ENCODE measurements around the gene LRRC47.

Gene LRRC47

DNA sequence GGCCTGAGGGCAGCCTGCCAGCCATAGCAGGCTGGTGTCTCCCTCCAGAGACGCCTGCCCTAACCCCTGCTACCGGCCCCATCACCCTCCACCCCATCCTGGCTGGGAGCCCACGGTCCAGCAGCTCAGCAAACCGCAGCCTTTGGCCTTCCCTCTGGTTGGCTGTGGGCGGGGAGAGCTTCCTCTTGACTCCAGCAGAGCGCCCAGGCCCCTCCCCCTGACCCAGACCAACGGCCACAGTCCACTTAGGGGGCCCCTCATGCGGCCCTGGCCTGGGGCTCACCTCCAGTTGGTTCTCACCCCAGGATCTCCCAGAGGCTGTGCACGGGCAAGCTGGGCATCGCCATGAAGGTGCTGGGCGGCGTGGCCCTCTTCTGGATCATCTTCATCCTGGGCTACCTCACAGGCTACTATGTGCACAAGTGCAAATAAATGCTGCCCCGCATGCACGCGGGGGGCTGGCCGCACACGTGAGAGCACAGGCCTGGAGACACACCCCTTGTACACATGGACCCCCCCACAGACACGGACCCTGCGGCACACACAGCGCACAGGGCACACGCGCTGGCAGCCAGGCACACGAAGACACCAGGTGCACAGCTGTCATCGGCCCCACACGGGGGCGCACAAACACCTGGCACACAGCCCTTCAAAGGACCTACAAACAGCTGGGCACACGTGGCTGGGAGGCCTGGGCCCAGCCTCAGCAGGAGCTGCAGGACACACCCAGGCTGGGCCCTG lies 20.6 kb downstream of the LRRC47 start:
- H3K79me2 ChIP-seq (ENCODE audit: control insufficient read depth, low read length): no peaks in the 10 kb centered on the region
- H3F3A ChIP-seq (ENCODE audit: control insufficient read depth, insufficient read depth): no peaks in the 10 kb centered on the region
- H3K4me2 ChIP-seq (ENCODE audit: low read length): peak overlapping the region; percentile 51
- H3K27ac ChIP-seq (ENCODE audit: low read depth, low read length): no peak overlapping the region
- H3K27me3 ChIP-seq (ENCODE audit: control insufficient read depth, low read length): peaks cover 17% of the 10 kb centered on the region
- H3K4me1 ChIP-seq (ENCODE audit: control insufficient read depth, low read length): peaks cover 28% of the 10 kb centered on the region
- no peak for TF ChIP-seq EZH2phosphoT487 (IDR thresholded peaks at IDR 0.05; ENCODE audit: borderline replicate concordance, low read length)
- TF ChIP-seq, protein P1, sequence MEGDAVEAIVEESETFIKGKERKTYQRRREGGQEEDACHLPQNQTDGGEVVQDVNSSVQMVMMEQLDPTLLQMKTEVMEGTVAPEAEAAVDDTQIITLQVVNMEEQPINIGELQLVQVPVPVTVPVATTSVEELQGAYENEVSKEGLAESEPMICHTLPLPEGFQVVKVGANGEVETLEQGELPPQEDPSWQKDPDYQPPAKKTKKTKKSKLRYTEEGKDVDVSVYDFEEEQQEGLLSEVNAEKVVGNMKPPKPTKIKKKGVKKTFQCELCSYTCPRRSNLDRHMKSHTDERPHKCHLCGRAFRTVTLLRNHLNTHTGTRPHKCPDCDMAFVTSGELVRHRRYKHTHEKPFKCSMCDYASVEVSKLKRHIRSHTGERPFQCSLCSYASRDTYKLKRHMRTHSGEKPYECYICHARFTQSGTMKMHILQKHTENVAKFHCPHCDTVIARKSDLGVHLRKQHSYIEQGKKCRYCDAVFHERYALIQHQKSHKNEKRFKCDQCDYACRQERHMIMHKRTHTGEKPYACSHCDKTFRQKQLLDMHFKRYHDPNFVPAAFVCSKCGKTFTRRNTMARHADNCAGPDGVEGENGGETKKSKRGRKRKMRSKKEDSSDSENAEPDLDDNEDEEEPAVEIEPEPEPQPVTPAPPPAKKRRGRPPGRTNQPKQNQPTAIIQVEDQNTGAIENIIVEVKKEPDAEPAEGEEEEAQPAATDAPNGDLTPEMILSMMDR (IDR thresholded peaks at IDR 0.05; ENCODE audit: low read depth, low read length, poor library complexity, severe bottlenecking): peak; percentile 86
- H3K9me3 ChIP-seq (ENCODE audit: control insufficient read depth, insufficient read depth, low read length): no peaks in the 10 kb centered on the region
- peaks cover 19% of the 10 kb centered on the region for H3K36me3 ChIP-seq (ENCODE audit: control insufficient read depth, low read length)
- H3K9me2 ChIP-seq (replicated peaks; ENCODE audit: control insufficient read depth, low read length): no peaks in the 10 kb centered on the region
- no peaks in the 10 kb centered on the region for H4K20me1 ChIP-seq (ENCODE audit: control insufficient read depth, insufficient read depth, low read depth, low read length)
- no peak overlapping the region for H3K4me3 ChIP-seq (ENCODE audit: low read length)

DNA sequence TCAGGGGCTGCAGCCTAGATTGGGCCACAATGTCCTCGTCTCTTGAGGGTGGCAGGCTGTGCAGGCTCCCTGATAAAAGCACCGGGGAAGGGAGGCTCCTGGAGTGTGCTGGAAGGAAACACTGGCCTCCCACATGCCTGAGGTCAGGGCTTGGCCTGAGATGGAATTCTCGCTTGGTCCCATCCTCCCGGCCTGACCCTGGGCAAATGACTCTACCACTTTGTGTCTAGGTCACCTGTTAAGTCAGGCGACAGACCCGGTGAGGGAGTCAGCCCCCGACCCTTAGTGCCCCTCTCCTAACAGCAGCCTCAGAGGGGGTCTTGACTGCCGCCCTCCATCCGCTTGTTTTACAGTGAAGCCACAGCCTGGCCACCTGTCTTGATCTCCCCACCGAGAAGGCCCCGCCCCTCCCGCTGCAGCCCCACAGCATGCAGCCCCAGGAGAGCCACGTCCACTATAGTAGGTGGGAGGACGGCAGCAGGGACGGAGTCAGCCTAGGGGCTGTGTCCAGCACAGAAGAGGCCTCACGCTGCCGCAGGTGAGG lies 21.3 kb downstream of the LRRC47 start:
- peaks cover 21% of the 10 kb centered on the region for H3K27me3 ChIP-seq (ENCODE audit: control insufficient read depth, low read length)
- no peaks in the 10 kb centered on the region for H3F3A ChIP-seq (ENCODE audit: control insufficient read depth, insufficient read depth)
- H3K36me3 ChIP-seq (ENCODE audit: control insufficient read depth, low read length): peaks cover 14% of the 10 kb centered on the region
- H4K20me1 ChIP-seq (ENCODE audit: control insufficient read depth, insufficient read depth, low read depth, low read length): no peaks in the 10 kb centered on the region
- H3K4me1 ChIP-seq (ENCODE audit: control insufficient read depth, low read length): peaks cover 28% of the 10 kb centered on the region
- peak overlapping the region; percentile 51; the same call in 1 of the 2 replicates for H3K4me2 ChIP-seq (ENCODE audit: low read length)
- no peak overlapping the region for H3K27ac ChIP-seq (ENCODE audit: low read depth, low read length)
- TF ChIP-seq EZH2phosphoT487 (IDR thresholded peaks at IDR 0.05; ENCODE audit: borderline replicate concordance, low read length): no peak
- TF ChIP-seq, protein P1 (IDR thresholded peaks at IDR 0.05; ENCODE audit: low read depth, low read length, poor library complexity, severe bottlenecking): no peak
- no peak overlapping the region for H3K4me3 ChIP-seq (ENCODE audit: low read length)
- H3K9me3 ChIP-seq (ENCODE audit: control insufficient read depth, insufficient read depth, low read length): no peaks in the 10 kb centered on the region
- H3K79me2 ChIP-seq (ENCODE audit: control insufficient read depth, low read length): no peaks in the 10 kb centered on the region
- no peaks in the 10 kb centered on the region for H3K9me2 ChIP-seq (replicated peaks; ENCODE audit: control insufficient read depth, low read length)

DNA sequence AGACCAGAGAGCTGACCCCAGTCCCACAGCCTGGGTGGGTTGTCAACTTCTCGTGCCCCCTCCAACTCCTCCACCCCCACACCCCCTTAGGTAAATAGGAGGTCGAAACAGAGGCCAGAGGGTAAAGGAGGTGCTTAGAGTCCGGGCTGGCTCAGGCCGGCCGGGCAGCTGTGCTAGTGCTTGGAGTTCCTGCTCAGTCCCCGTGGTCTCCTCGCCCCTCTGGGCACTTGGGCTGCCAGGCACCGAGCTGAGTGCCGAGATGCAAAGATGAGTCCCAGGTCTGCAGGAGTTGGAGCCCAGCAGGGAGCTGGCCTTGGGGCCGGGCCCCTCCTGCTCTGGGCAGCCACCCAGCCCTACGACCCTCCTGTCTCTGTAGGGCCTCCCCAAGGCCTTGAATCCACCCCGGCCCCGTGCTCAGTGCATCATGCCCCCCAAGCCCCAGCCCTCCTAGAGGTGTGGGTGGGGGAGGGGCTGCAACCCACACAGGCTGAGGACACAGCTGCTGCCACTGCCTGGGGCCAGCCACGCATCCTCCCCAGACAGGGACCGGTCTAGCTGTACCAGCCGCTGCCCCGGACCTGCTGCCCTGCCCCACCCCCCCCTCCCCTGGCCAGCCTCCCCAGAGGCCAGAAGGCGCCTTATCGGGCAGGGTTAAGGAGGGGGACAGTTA lies 21.9 kb downstream of the LRRC47 start:
- no peaks in the 10 kb centered on the region for H3F3A ChIP-seq (ENCODE audit: control insufficient read depth, insufficient read depth)
- no peaks in the 10 kb centered on the region for H3K9me2 ChIP-seq (replicated peaks; ENCODE audit: control insufficient read depth, low read length)
- H4K20me1 ChIP-seq (ENCODE audit: control insufficient read depth, insufficient read depth, low read depth, low read length): no peaks in the 10 kb centered on the region
- H3K9me3 ChIP-seq (ENCODE audit: control insufficient read depth, insufficient read depth, low read length): no peaks in the 10 kb centered on the region
- H3K4me3 ChIP-seq (ENCODE audit: low read length): no peak overlapping the region
- no peak for TF ChIP-seq EZH2phosphoT487 (IDR thresholded peaks at IDR 0.05; ENCODE audit: borderline replicate concordance, low read length)
- H3K4me2 ChIP-seq (ENCODE audit: low read length): no peak overlapping the region
- H3K27ac ChIP-seq (ENCODE audit: low read depth, low read length): no peak overlapping the region
- H3K27me3 ChIP-seq (ENCODE audit: control insufficient read depth, low read length): peaks cover 21% of the 10 kb centered on the region
- H3K4me1 ChIP-seq (ENCODE audit: control insufficient read depth, low read length): peaks cover 28% of the 10 kb centered on the region
- peaks cover 8% of the 10 kb centered on the region; the same call in 1 of the 2 replicates for H3K36me3 ChIP-seq (ENCODE audit: control insufficient read depth, low read length)
- no peaks in the 10 kb centered on the region for H3K79me2 ChIP-seq (ENCODE audit: control insufficient read depth, low read length)

Data from DOHH2 (cell line).